Left hindlimb (tissue), 1 donor: ENCODE data around the gene OR52W1.

ENCODE experiments used
- DNase-seq: peaks from one replicate; pipeline ENCODE4 v3.0.0-alpha.2; 2018

OR52W1 gene, protein sequence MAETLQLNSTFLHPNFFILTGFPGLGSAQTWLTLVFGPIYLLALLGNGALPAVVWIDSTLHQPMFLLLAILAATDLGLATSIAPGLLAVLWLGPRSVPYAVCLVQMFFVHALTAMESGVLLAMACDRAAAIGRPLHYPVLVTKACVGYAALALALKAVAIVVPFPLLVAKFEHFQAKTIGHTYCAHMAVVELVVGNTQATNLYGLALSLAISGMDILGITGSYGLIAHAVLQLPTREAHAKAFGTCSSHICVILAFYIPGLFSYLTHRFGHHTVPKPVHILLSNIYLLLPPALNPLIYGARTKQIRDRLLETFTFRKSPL

DNA sequence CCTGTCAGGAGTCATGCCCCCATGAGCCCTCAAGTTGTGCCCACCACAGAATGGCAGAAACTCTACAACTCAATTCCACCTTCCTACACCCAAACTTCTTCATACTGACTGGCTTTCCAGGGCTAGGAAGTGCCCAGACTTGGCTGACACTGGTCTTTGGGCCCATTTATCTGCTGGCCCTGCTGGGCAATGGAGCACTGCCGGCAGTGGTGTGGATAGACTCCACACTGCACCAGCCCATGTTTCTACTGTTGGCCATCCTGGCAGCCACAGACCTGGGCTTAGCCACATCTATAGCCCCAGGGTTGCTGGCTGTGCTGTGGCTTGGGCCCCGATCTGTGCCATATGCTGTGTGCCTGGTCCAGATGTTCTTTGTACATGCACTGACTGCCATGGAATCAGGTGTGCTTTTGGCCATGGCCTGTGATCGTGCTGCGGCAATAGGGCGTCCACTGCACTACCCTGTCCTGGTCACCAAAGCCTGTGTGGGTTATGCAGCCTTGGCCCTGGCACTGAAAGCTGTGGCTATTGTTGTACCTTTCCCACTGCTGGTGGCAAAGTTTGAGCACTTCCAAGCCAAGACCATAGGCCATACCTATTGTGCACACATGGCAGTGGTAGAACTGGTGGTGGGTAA lies at the start of gene OR52W1:
OR52W1 (plus strand) TSS at position 51 of the 637 bp plus-strand sequence; CDS start at position 51, 0 bp downstream.
- DNase-seq, result no peak

DNA sequence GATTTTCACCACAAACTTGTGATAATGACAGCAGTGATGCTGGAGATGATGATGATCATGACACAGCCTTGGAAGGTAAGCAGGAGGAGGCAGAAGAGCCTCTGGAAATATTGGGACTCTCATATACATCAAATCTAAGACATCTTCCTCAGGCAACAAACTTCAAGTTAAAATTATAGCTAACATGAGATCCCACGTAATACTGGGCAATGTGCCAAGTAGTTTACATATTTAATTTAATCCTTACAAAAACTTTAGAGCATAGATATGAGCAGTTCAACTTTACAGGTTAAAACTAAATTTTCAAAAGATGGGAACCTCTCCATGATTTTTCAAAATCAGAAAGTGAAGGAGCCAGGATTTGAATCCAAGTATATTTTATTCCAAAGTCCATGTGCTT lies 47.9 kb upstream of the OR52W1 start:
- no peak for DNase-seq

DNA sequence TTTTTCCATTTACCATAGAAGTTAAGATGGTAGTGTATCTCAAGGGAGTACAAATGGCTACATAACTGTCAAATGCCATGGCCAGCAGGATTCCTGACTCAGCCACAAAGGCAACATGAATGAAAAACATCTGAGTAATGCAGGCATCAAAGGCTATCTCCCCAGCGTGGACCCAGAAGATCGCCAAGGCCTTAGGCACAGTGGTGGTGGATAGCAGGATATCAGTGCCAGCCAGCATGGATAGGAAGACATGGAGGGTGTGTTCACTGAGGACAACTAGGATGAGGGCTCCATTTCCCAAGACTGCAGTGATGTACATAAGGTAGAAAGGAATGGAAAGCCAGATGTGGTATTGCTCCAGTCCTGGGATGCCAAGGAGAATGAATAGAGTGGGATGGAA lies 46.9 kb upstream of the OR52W1 start:
- no peak for DNase-seq

DNA sequence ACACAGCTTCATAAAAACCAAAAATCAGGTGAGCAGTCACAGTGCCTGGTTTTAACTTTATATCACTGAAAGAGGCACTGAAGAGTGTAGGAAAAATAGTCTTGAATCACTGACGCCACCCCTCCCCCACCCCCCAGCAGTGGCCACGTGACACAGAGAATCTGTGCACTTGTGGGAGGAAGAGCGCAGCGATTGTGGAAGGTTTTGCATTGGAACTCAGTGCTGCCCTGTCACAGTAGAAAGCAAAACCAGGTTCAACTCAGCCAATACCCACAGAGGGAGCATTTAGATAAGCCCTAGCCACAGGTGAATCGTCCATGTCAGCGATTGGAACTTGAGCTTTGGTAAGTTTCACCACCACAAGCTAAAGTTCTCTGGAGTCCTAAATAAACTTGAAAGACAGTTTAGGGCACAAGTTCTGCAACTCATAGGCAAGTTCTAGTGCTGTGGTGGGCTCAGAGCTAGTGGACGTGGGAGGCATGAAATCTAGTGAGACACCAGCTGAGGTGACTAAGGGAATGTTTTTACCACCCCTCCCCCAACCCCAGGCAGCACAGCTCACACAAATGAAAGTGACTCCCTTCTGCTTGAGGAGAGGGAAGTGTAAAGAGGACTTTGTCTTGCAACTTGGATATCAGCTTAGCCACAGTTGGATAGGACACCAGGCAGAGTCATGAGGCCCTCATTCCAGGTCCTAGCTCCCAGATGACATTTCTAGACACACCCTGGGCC lies 42.2 kb upstream of the OR52W1 start:
- no peak for DNase-seq

DNA sequence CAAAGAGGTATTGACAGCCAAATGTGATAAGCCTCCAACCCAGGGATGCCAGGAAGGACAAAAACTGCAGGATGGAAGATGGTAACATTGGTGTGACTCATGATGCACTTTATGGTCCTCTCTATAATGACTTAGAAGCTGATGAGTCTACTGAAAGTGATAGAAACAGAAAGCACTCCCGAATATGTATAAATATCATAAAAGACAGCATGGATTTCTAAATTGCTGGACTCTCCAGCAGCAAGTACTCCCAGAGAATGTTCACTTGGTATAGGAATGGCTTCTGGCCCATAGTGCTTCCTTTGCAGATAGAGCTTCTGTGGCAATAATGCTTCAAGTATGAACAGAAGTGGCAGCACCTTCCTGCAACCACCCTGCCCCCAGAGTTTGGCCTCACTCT lies 28.8 kb upstream of the OR52W1 start, which contains the start of gene OR52B2:
OR52B2 (minus strand) TSS at position 101 of the 400 bp plus-strand sequence; CDS start at position 101, 0 bp downstream.
- no peak for DNase-seq

DNA sequence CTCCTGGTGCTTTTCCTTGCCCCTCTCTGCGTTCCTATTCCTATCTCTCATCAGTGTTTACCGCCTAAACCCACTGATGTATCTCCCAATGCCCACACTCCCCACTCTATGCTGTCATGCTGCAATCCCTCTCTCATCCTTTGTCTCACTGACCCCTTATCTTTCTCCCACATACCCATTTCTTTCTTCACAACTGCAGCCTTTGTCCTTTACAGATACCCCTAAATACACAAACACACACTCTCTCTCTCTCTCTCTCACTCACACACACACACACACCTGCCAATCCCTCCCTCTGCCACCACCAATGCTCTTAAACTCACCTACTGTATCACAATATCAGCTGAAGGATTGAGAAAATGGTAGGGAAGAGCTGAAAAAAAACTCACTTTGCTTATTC lies 23.6 kb upstream of the OR52W1 start:
- DNase-seq, result no peak

DNA sequence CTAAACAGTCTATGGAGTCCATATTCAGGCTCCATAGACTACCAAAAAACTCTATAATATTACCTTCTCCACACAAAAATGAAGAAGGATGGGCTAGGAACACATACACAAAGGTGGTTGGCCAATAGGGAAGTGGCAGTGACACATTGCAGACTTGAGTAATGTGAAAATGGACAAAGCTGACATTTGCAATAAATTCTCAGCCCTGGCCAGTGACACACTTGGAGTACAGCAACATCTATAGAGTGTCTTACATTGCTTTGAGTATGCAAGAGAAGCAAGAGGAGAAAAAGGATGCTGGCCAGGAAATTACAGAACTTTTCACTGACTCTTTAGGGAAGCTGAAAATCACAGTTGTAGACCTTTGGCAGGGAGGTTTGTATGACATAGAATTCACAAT lies 7.3 kb upstream of the OR52W1 start:
- DNase-seq, result no peak

DNA sequence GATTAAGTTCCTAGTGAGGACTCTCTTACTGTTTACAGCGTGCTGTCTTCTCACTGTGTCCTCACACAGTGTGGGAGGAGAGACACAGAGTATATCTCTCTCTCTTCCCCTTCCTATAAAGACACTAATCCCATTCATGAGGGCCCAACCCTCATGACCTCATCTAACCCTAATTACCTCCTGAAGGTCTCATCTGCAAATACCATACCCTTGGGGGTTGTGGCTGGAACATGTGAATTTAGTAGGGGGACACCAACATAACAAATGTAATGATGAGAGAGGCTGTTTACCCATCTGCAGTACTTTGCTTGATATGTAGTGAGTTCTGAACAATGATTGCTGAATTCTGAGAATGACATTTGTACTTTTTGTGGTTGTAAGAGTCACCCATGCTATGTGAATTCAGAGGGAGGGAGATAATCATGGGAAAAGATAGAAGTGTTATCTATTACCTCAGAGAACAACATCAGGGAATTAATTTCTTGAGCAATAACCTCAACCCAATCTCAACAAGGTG lies 4.9 kb upstream of the OR52W1 start:
- DNase-seq, result no peak

DNA sequence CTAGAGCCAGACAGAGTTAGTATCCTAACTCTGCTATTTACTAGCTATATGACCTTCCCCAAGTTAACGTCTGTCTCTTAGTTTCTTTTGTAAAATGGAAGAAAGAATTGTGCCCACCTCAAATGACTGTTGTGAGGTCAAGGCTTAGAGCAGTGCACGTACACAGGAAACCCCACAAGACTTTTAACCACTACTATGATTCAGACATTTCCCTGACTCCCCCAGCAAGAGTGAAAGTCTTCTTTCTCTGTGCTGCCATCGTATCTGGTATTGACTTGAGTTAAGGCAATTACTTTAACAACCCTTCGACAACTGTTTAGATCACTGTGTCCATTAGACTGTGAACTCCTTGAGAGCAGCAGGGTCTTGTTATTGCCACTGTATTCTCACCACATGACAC lies 2.6 kb upstream of the OR52W1 start:
- no peak for DNase-seq

DNA sequence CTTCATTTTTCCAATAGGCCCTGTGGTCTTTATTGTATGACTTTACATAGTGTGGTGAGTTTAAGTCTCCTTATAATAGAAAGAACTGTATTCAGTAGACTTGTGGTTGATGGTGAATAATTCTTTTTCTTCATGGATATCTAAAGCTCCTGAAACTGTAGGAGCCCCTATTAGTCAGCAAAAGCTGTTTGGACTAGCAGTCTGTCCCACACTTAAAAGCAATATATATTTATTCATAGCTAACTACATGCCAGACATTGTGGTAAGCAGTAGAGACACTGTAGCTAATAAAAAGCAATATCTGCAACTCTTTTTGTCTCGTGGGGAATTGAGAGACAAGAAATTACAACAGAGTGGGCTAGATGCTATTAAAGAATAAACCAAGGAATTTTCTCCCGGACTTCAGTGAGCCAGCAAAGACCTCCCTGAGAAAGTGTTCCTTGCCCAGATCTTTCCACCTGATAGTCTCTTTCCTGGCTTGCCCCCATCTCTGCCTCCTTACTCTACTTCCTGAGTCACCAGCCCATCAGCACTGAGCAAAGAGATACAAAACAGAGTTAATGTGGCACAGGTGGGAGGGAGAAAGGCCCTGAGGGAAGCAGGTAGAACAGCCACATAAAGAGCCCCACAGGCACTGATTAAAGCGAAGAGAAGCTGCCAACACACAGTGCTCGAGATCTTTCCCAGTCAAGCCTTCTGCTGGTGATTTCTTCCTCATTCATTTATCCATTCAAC lies 1.4 kb upstream of the OR52W1 start:
- DNase-seq, result no peak

DNA sequence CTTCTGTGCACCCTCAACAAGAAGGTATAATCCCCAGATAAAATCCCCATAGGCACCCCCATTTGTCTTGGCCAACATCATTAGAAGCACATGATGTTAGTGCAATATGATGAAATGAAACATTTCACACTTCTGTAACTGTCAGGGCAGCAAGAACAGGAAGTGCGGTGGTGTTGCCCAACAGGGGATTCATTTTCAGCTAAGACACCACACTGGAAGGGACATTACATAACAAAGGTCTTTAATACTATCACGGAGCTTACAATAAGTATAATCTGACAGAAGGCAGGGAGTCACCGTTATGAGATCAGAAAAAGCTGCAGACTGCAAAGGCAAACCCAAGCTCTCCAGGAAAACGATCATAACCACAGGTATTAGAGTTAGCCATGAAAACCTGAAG lies 2.0 kb downstream of the OR52W1 start:
- DNase-seq, result no peak

DNA sequence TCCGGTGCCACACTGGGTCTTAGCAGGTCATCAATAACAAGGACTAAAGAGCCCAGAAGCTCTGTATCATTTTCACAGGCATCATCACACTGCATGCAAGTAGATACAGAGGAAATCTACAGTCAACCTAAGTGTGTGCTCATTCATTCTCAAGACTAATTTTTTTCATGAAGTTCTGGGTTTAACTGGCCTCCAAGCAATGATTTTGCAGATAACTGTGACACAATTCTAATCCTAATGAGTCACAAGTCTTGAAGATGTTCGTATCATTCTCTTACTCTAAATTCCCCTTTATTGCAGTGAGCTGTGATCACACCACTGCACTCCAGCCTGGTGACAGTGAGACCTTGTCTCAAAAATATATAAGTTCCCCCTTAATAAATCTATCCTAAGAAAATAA lies 2.5 kb downstream of the OR52W1 start:
- DNase-seq, result no peak

DNA sequence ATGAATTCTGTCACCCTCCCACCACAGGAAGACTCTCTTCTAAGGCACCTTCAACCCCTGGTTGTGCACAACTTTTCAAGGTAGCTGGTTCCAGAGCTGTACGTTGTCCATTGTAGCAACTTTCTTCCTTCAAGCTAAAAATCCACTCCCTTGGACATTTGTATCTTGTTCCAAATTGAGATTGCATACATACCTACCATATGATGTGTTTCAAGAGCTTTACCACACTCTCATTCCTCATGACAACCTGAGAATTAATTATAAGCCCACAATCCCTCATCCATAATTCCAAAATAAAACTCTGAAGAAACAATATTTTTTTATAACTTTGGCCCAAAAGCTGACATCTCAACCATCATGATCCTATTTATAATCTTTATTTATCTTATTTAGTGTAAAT lies 3.0 kb downstream of the OR52W1 start:
- DNase-seq, result no peak

DNA sequence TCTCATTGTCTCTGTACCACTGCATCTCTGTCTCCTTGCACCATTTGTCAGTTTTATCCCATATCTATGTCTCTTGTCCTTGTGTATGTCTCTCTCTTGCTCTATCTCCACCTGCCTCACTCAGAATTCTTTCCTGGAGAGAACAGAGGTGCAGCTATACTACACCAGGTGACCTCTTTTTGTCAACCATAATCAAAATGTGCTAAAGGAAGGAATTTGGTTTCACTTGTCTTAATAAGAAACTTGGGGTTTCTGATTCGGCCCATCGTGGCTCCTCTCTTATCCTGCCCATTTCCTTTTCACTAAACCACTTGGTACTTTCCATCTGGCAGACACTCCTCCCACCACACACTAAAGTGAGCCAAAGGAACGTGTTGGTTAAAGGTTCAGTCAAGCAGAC lies 4.3 kb downstream of the OR52W1 start:
- DNase-seq, result no peak

DNA sequence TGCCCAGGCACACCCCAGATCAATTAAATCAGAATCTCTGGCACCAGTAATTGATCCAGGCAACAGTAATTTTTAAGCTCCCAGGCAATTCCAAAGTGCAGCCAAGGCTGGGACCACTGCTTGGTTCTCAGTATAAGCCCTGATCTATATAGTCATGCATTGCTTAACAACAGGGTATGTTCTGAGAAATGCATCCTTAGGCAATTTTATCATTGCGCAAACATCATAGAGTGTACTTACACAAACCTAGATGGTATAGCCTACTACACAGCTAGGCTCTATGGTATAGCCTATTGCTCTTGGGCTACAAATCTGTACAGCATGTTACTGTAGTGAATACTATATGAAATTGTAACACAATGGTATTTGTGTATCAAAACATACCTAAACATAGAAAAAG lies 5.7 kb downstream of the OR52W1 start:
- DNase-seq, result no peak

DNA sequence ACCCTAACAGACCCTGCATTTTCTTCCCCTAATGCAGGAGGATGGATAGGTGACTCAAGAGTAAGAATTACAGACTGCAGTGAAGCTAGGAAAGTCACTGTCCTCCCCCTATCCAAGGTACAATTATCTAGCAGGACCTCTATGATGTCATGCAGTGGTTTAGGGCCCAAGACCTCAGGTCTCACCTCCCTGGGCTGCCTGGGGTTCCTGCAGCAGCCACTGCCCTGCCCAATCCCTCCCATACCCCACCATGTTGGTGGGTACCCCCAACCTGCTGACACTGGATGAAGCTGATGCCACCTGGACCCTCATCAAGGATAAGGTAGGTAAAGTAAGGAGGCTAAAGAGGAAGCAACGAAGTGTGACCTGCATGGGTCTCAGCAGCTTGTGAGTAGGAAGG lies 6.3 kb downstream of the OR52W1 start, which contains the start of gene C11orf42:
C11orf42 (plus strand) TSS at position 192 of the 400 bp plus-strand sequence; CDS start at position 251, 59 bp downstream.
- DNase-seq, result no peak

DNA sequence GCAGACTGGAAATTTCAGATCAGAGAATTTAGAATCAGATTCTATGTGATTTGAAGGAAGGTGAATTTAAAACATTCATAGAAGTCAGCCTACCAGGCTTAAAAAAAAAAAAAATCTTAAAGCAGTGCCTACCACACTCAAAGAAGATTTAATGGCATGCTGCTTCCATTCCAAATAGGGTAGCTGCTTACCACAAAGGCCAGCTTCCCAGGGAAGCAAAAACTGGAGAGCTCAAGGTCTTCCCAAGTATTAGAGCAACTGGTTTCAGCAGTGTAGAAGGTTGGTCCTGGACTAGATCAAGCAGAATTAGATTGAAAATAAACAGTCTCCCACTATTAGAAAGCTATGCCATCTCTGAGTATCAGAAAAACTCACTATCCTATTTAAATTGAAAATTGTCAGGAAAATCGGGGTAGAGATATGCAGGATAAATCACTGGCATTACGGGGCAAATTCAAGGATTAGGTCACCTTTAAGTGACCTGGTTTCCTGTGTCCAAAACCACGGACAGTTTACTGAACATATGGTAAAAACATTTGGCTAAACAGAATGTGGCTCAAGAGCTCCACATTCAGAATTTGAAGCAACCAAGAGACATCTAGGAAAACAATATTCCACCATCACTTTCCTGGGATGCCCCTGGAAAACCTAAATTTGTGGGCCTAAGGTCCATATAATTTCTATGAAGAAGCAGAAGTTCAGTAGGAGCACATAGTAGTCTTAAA lies 7.6 kb downstream of the OR52W1 start:
- DNase-seq, result no peak

DNA sequence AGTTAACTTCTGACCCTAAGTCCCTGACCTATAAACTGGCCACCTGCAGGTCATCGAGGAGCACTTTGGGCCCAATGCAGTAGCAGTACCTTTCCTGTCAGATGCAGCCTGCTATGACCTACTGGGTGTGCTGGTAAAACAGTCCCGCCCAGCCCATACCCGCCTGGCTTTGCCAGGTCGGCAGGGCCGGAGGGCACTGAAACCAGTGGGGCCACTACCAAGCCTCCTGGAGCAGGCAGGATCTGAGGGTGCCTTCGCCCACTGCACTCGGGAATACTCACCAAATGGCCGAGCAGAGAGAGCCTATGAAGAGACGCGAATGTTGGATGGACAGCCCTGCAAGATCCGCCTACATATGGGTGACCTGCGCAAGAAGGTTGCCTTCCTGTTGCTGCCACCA lies 10.8 kb downstream of the OR52W1 start:
- no peak for DNase-seq

DNA sequence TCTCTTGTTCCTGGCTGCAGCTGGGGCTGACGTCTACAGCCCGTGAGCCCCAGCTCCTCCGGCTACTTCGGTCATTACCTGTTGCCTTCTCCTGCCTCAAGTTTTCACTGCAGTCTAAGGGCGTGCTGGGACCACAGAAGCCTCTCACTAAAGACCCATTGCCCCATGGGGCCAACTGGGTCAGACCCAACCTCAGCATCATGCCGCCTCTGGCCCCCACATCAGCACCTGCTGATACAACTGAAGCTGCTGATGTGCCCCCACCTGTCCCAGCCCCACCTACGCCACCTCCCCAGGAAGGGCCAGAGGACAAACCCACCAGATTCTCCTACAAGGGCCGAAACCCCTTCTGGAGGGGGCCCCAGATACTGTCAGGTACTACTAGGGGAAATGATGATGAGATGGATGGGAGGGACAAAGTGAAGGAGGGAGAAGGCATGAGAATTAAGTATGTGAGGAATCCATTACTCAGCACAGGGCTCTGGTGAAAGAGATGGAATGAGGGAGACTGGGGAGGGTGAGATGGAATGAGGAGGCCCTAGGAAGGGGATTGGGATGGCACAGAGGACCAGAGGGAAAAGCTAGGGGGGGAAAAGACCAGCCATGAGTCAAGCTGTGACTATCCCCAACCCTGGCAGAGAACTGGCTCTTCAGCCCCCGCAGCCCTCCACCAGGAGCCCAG lies 11.4 kb downstream of the OR52W1 start:
- DNase-seq, result no peak

DNA sequence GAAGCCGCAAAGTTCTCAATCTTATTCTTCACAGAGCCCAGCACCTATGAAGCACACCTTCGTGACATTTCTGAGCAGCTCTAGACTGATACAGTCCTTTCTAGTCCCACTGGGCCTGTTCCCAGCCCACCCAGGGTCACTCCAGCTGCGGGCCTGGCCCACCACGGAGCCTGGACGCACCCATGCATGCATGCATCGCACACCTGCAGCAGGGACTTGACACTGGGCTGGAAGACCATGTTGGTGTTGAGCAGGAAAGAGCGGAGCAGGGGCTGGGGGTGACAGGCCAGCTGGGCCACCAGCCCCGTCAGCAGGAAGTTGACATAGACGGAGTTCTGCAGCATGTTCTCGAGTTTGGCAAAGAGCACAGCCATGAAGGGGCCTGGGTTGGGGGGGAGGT lies 15.5 kb downstream of the OR52W1 start:
- DNase-seq, result no peak

DNA sequence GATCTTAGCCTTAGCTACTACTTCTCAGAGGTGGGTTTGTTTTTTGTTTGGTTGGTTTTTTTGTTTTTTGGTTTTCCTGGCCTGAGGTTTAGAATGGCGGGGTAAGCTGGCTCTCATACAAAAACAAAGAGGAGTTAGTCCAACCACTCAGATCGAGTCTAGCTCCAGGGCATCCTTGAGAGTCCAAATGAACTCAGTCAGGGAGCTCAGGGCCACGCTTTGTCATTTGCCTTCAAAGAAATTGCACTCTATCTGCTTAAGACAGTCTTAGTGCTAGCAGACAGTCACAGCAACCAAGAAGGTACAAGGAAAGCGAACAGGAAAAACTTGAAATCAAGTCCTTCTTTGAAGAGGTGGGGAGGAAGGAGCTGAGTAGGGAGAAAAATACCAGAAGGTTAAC lies 17.5 kb downstream of the OR52W1 start:
- no peak for DNase-seq

DNA sequence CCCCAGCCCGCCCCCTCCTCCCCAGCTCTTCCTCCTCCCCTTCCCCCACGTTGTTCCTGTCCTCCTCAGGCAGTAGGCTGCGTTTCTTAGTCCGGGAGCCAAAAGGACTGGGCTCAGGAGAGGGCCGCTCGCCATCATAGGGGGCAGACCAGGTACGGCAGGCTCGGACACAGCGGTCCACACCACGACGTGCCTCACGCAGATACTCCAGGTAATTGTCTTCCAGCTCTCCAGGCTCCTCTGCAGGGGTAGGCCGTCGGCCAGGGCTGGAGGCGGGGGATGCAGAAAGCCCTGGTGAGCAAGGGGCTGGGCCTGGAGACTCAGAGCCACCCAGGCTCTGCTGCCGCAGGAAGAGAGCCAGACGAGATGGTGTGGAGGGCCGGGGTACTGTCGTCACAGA lies 18.7 kb downstream of the OR52W1 start:
- DNase-seq, result no peak
